Activated CD8-positive, alpha-beta T cell treated with anti-CD3 and anti-CD28 coated beads for 36 hours (primary cell): ENCODE measurements around the gene ELOVL4. TPM values are rescaled to one million over a fixed set of nuclear protein-coding genes. Genes with fewer than 3 reads are reported as not detected.

Experiments
- ATAC-seq: fragments of 200-7000 bp; cut with Tn5 transposase; one replicate; pipeline ENCODE4 v1.10.0; 2021; ENCODE audit warnings: mild to moderate bottlenecking, moderate library complexity
- CTCF ChIA-PET: fragments of 350-600 bp; sonication (Branson Sonifier 250); formaldehyde crosslinking; loops from one replicate; lab custom pipeline; 2021; ENCODE audit warnings: antibody characterized with exemption; lab: Charles Lee
- POLR2A ChIA-PET: fragments of 350-600 bp; sonication (Branson Sonifier 250); formaldehyde crosslinking; loops from one replicate; lab custom pipeline; 2021; ENCODE audit warnings: antibody characterized with exemption; lab: Charles Lee
- DNase-seq: peaks from one replicate; pipeline ENCODE4 v3.0.0-alpha.2; 2020
- H3K27ac Mint-ChIP-seq: one replicate; pipeline ENCODE4 v1.8.0; 2021; ENCODE audit warnings: mild to moderate bottlenecking, mixed read lengths
- H3K27me3 Mint-ChIP-seq: one replicate; pipeline ENCODE4 v1.8.0; 2021; ENCODE audit warnings: mixed read lengths
- H3K36me3 Mint-ChIP-seq: one replicate; pipeline ENCODE4 v1.8.0; 2021; ENCODE audit warnings: low read depth, mixed read lengths
- H3K4me1 Mint-ChIP-seq: one replicate; pipeline ENCODE4 v1.8.0; 2021; ENCODE audit warnings: low read depth, mixed read lengths
- H3K4me3 Mint-ChIP-seq: one replicate; pipeline ENCODE4 v1.8.0; 2021; ENCODE audit warnings: mild to moderate bottlenecking, moderate library complexity, mixed read lengths
- H3K9me3 Mint-ChIP-seq: one replicate; pipeline ENCODE4 v1.8.0; 2021; ENCODE audit warnings: mixed read lengths
- CTCF ChIP-seq: fragments of 200-600 bp; IDR thresholded peaks from one replicate; pipeline ENCODE4 v1.8.0; 2022; ENCODE audit warnings: antibody characterized with exemption, mild to moderate bottlenecking
- intact Hi-C: fragments of 100-400 bp; cut with micrococcal nuclease; formaldehyde crosslinking; loops from one replicate; pipeline ENCODE4 v1.10.0; 2022
- total RNA-seq, 2 experiments: library from RNA; stranded (reverse); gene quantifications; one replicate each; pipeline ENCODE4 v1.2.3, GENCODE V29; 2021

The ELOVL4 gene
- 1 to 10 TPM; 1.4 to 1.7 TPM for total RNA-seq

- Mint-ChIP-seq H3K4me1 (peaks cover 23% of the 10 kb centered on the region), H3K27ac (no peak within 1 kb of the TSS), H3K9me3 (no peaks in the 10 kb centered on the region), H3K4me3 (peak within 1 kb of the TSS; percentile 84), H3K27me3 (peaks cover 5% of the 10 kb centered on the region), H3K36me3 (no peaks in the 10 kb centered on the region)
- POLR2A ChIA-PET, result interaction anchor here (1.0 kb wide), 1 partner anchor 56 kb away, joined by 4 read pairs; the partner anchor contains the start of gene TTK
- ATAC-seq, result peak; percentile 83
- peak; percentile 82 for DNase-seq
- CTCF ChIA-PET, result interaction anchor here (0.7 to 3.2 kb wide), 18 partner anchors 7 to 377 kb away, joined by 3 to 33 read pairs (median 5); partner anchors contain the start of genes BCKDHB and TTK
- no peak for TF ChIP-seq CTCF
- intact Hi-C loops, result loop anchor here (1.0 to 2.0 kb wide), 2 partner anchors 57 to 147 kb away; partner anchors contain the start of gene TTK
These were observed at the start of gene ELOVL4 for GRCh38 chr6:79947191-79948186. Gene ELOVL4, minus strand, starts transcription at chr6:79947553. Its CDS starts 274 bp downstream, at chr6:79947279.

GRCh38 chr6:79993911-79994309 lies 46.6 kb upstream of the ELOVL4 start:
- ChIA-PET POLR2A (no interaction called here), CTCF (interaction anchor here (1.9 kb wide), 1 partner anchor 45 kb away, joined by 12 read pairs; no protein-coding TSS in a partner anchor)
- Mint-ChIP-seq H3K4me1 (no peaks in the 10 kb centered on the region), H3K36me3 (no peaks in the 10 kb centered on the region), H3K27me3 (no peaks in the 10 kb centered on the region), H3K9me3 (no peaks in the 10 kb centered on the region), H3K27ac (no peak overlapping the region), H3K4me3 (no peak overlapping the region)
- ATAC-seq (no peak), DNase-seq (no peak)
- TF ChIP-seq CTCF, result no peak
- intact Hi-C loops, result no loop called here

GRCh38 chr6:79993012-79993910 lies 45.9 kb upstream of the ELOVL4 start:
- intact Hi-C loops, result no loop called here
- no peaks in the 10 kb centered on the region for H3K27me3 Mint-ChIP-seq
- CTCF ChIA-PET, result interaction anchor here (1.9 kb wide), 1 partner anchor 44 kb away, joined by 12 read pairs; no protein-coding TSS in a partner anchor

GRCh38 chr6:79989641-79990040 lies 42.3 kb upstream of the ELOVL4 start:
- H3K36me3 Mint-ChIP-seq, result no peaks in the 10 kb centered on the region
- ChIA-PET POLR2A (no interaction called here), CTCF (no interaction called here)
- H3K27me3 Mint-ChIP-seq, result no peaks in the 10 kb centered on the region
- no peak for DNase-seq
- no peak overlapping the region for H3K27ac Mint-ChIP-seq
- no peak for ATAC-seq
- no peak overlapping the region for H3K4me3 Mint-ChIP-seq
- intact Hi-C loops, result no loop called here
- no peak for TF ChIP-seq CTCF
- H3K4me1 Mint-ChIP-seq, result no peaks in the 10 kb centered on the region
- no peaks in the 10 kb centered on the region for H3K9me3 Mint-ChIP-seq

More at GRCh38 chr6:79993012-79993910, 45.9 kb upstream of the ELOVL4 start:
- no peak overlapping the region for H3K27ac Mint-ChIP-seq
- no peak overlapping the region for H3K4me3 Mint-ChIP-seq
- ATAC-seq, result no peak
- H3K36me3 Mint-ChIP-seq, result no peaks in the 10 kb centered on the region
- no peaks in the 10 kb centered on the region for H3K4me1 Mint-ChIP-seq
- POLR2A ChIA-PET, result no interaction called here
- no peaks in the 10 kb centered on the region for H3K9me3 Mint-ChIP-seq
- no peak for DNase-seq
- no peak for TF ChIP-seq CTCF
